K562 (cell line): ENCODE measurements around the gene ZNF200. TPM values are rescaled to one million over a fixed set of nuclear protein-coding genes. Genes with fewer than 3 reads are reported as not detected.

Experiments used
- ATAC-seq: fragments of 200-7000 bp; cut with Tn5 transposase; 3 replicates; pipeline ENCODE4 v1.9.1; 2020; ENCODE audit warnings: moderate library complexity
- BruUV-seq: library from RNA; stranded (reverse); fragments of 400-500 nt; replicated peaks from 2 replicates; lab custom pipeline; 2021; lab: Mats Ljungman, UMichigan
- CTCF ChIA-PET: fragments of 300-600 bp; formaldehyde crosslinking; extraction: SDS; loops from one replicate; lab custom pipeline; 2021; ENCODE audit warnings: low intra/inter-chr PET ratio; lab: Yijun Ruan, JAX
- POLR2A ChIA-PET: fragments of 300-600, 350-650 bp; sonication (Branson Sonifier 250); formaldehyde crosslinking; extraction: SDS; loops from one replicate; lab custom pipeline; 2021; ENCODE audit warnings: antibody characterized with exemption, inconsistent platforms; lab: Yijun Ruan, JAX
- DNase-seq, 4 experiments: peaks; one replicate each; pipeline versions ENCODE4 v3.0.0 to v3.0.0-alpha.2; 2011 to 2018; ENCODE audit warnings: low spot score in 3 of 4, mixed read lengths in 3 of 4; ENCODE audit errors: extremely low read depth in 1 of 4
- FAIRE-seq: peaks from 2 replicates; lab custom pipeline; 2011; peaks lifted over from hg19 to GRCh38; lab: Jason Lieb, UNC
- H2AFZ ChIP-seq: 2 replicates; pipeline ENCODE4 v1.6.0; 2011; ENCODE audit warnings: low read depth, low read length, control low read depth, inconsistent platforms
- H3K27ac ChIP-seq: fragments of 200-600 bp; 3 replicates; pipeline ENCODE4 v1.8.0; 2011; ENCODE audit warnings: low read depth, mild to moderate bottlenecking, control low read depth, inconsistent platforms, low read length, moderate library complexity, mixed read lengths; ENCODE audit errors: extremely low read depth
- H3K27me3 ChIP-seq, 2 experiments: fragments of 300-600 bp in 1 of 2; 2 replicates in 1 of 2; 3 replicates in 1 of 2; pipeline versions ENCODE4 v1.6.0 to v1.8.0; 2011; ENCODE audit warnings: inconsistent platforms in 2 of 2, low read length in 2 of 2, mild to moderate bottlenecking in 1 of 2, mixed read lengths in 1 of 2, moderate library complexity in 1 of 2; ENCODE audit not compliant: control insufficient read depth in 2 of 2, insufficient read depth in 2 of 2
- H3K36me3 ChIP-seq: fragments of 300-600 bp; 3 replicates; pipeline ENCODE4 v1.8.0; 2011; ENCODE audit warnings: mild to moderate bottlenecking, low read length, inconsistent platforms; ENCODE audit not compliant: control insufficient read depth, insufficient read depth
- H3K4me1 ChIP-seq, 2 experiments: fragments of 200-600 bp in 1 of 2; replicated peaks in 1 of 2; 2 replicates in 1 of 2; 3 replicates in 1 of 2; pipeline versions ENCODE4 v1.5.1 to v1.8.0; 2011; ENCODE audit warnings: inconsistent platforms in 2 of 2, low read length in 2 of 2, mild to moderate bottlenecking in 1 of 2, mixed read lengths in 1 of 2, moderate library complexity in 1 of 2; ENCODE audit not compliant: control insufficient read depth in 2 of 2, insufficient read depth in 2 of 2
- H3K4me2 ChIP-seq: 2 replicates; pipeline ENCODE4 v1.6.1; 2011; ENCODE audit warnings: low read length, control low read depth, inconsistent platforms, mixed read lengths; ENCODE audit not compliant: insufficient read depth
- H3K4me3 ChIP-seq: fragments of 200-600 bp; sonication (generic), shearing (Covaris generic); 2 replicates; pipeline ENCODE4 v1.5.1; 2016; ENCODE audit warnings: control low read depth, inconsistent platforms
- H3K79me2 ChIP-seq: fragments of 200-600 bp; 3 replicates; pipeline ENCODE4 v1.8.0; 2011; ENCODE audit warnings: low read length, inconsistent platforms; ENCODE audit not compliant: control insufficient read depth, insufficient read depth
- H3K9ac ChIP-seq, 2 experiments: 2 replicates each; pipeline versions ENCODE4 v1.6.0 to v1.6.1; 2011; ENCODE audit warnings: low read depth in 2 of 2, low read length in 2 of 2, control low read depth in 1 of 2, inconsistent platforms in 1 of 2, mild to moderate bottlenecking in 1 of 2, mixed read lengths in 1 of 2; ENCODE audit not compliant: insufficient read depth in 1 of 2
- H3K9me1 ChIP-seq: one replicate; pipeline ENCODE4 v1.6.0; 2011; ENCODE audit warnings: inconsistent platforms, mild to moderate bottlenecking, low read length, moderate library complexity; ENCODE audit not compliant: control insufficient read depth, insufficient read depth
- H3K9me3 ChIP-seq: replicated peaks from 2 replicates; pipeline ENCODE4 v1.5.1; 2011; ENCODE audit warnings: low read depth, low read length, inconsistent platforms; ENCODE audit not compliant: control insufficient read depth, insufficient read depth
- H4K20me1 ChIP-seq: replicated peaks from 2 replicates; pipeline ENCODE4 v1.6.1; 2011; ENCODE audit warnings: low read length, inconsistent platforms, mixed read lengths; ENCODE audit not compliant: control insufficient read depth, insufficient read depth
- ATF6 ChIP-seq: sonication (generic); formaldehyde crosslinking; IDR thresholded peaks from 2 replicates; pipeline ENCODE4 v1.4.0; 2020; ENCODE audit warnings: mild to moderate bottlenecking, missing genetic modification reagents
- CLOCK ChIP-seq: fragments of 250-450 bp; sonication (Bioruptor Pico); IDR thresholded peaks from 2 replicates; pipeline ENCODE4 v1.4.0; 2020; ENCODE audit warnings: mild to moderate bottlenecking, moderate library complexity, borderline replicate concordance
- MBD1 ChIP-seq: fragments of 250-450 bp; sonication (Bioruptor Pico); IDR thresholded peaks from 2 replicates; pipeline ENCODE4 v1.8.0; 2022; ENCODE audit warnings: inconsistent platforms
- RNF219 ChIP-seq: fragments of 250-450 bp; sonication (Bioruptor Pico); IDR thresholded peaks from 2 replicates; pipeline ENCODE4 v1.5.0; 2022; ENCODE audit warnings: mild to moderate bottlenecking
- SMAD3 ChIP-seq: fragments of 450-650 bp; formaldehyde crosslinking; conservative IDR thresholded peaks from 2 replicates; pipeline ENCODE4 v1.4.0; 2020; ENCODE audit warnings: mild to moderate bottlenecking
- TARDBP ChIP-seq: fragments of 450-650 bp; IDR thresholded peaks from 2 replicates; pipeline ENCODE4 v1.6.1; 2016
- TRIM28 ChIP-seq: fragments of 450-650 bp; IDR thresholded peaks from 2 replicates; pipeline ENCODE4 v1.6.1; 2017
- XRCC3 ChIP-seq: fragments of 450-650 bp; IDR thresholded peaks from 2 replicates; pipeline ENCODE4 v1.6.1; 2017; ENCODE audit warnings: mild to moderate bottlenecking, moderate library complexity
- XRCC5 ChIP-seq: fragments of 200-400 bp; formaldehyde crosslinking; IDR thresholded peaks from 2 replicates; pipeline ENCODE4 v1.6.1; 2017; ENCODE audit warnings: low read depth, mild to moderate bottlenecking, low read length
- ZFP91 ChIP-seq: sonication (generic); formaldehyde crosslinking; IDR thresholded peaks from 2 replicates; pipeline ENCODE4 v1.8.0; 2022; ENCODE audit warnings: mild to moderate bottlenecking, missing genetic modification reagents
- WGBS: fragments of 100-300 bp; shearing (Covaris generic); methylation state at CpG from one replicate; pipeline ENCODE4 v1.1.6; 2016; ENCODE audit warnings: low coverage, mixed read lengths; ENCODE audit not compliant: insufficient coverage; ENCODE audit errors: missing lambda C conversion rate; 5-methylcytosine and 5-hydroxymethylcytosine counted together
- in situ Hi-C: fragments of 300-500 bp; cut with MboI; formaldehyde crosslinking; loops from 4 replicates; pipeline ENCODE4 v1.15.0; 2018; ENCODE audit warnings: inconsistent platforms, mixed read lengths
- intact Hi-C: fragments of 100-400 bp; cut with micrococcal nuclease; formaldehyde crosslinking; loops from 2 replicates; pipeline ENCODE4 v1.14.2; 2022
- polyA plus RNA-seq, 8 experiments: library from polyadenylated mRNA; depleted of rRNA in 4 of 8; stranded (reverse) in 5 of 8; unstranded in 3 of 8; fragments of >200 nt; fragmentation: Nextera tagmentation in 2 of 8; fragmentation: Illumina TruSeq in 1 of 8; extraction: Ambion mirVana in 2 of 8; extraction: Trizol in 1 of 8; gene quantifications; 2 replicates each; pipeline versions ENCODE4 v1.2.1 to v1.2.3, GENCODE V29; 2011 to 2014; ENCODE audit warnings: inconsistent platforms in 1 of 8, missing spikeins in 1 of 8
- total RNA-seq, 7 experiments: library from RNA; depleted of rRNA in 6 of 7; stranded (reverse); fragments of >200 nt in 6 of 7; fragmentation: Illumina TruSeq in 2 of 7; extraction: Trizol in 2 of 7; gene quantifications; 2 replicates each; pipeline versions ENCODE4 v1.2.1 to v1.2.3, GENCODE V29; 2011 to 2021; ENCODE audit warnings: low replicate concordance in 1 of 7

ZNF200 gene
- total and polyA plus RNA-seq, 9 of the 15 experiments (the other 6 are each of a cell fraction or from before 2014, with no cell fraction given) = 4.8 to 14.5 (median 9.2) TPM

GRCh38 chr16:3212567-3212966 lies 22.4 kb downstream of the ZNF200 start (continued):
- no peak for TF ChIP-seq ZFP91 (CRISPR knock-in tag)
- no peak for TF ChIP-seq XRCC3

GRCh38 chr16:3212006-3212405 lies 23.0 kb downstream of the ZNF200 start:
- FAIRE-seq = no peak
- no peaks in the 10 kb centered on the region for H3K79me2 ChIP-seq
- intact Hi-C loops = no loop called here
- no peak overlapping the region for H3K9ac ChIP-seq
- H3K4me2 ChIP-seq = no peak overlapping the region
- in situ Hi-C loops = no loop called here
- ATAC-seq = no peak
- POLR2A ChIA-PET = interaction anchor here (0.6 kb wide), 1 partner anchor 22 kb away, joined by 3 read pairs; no protein-coding TSS in a partner anchor
- H3K36me3 ChIP-seq = no peaks in the 10 kb centered on the region
- no peaks in the 10 kb centered on the region for H4K20me1 ChIP-seq
- WGBS = 4% methylated on average over 3 of the region's 3 CpGs
- no peaks in the 10 kb centered on the region; a peak in 1 of 5 replicates for H3K4me1 ChIP-seq
- CTCF ChIA-PET = no interaction called here
- H3K27me3 ChIP-seq = peaks cover 10 to 21% of the 10 kb centered on the region in 2 experiments; a peak in 4 of 5 replicates
- no peak overlapping the region for H3K4me3 ChIP-seq
- H2AFZ ChIP-seq = no peak overlapping the region
- no peak for DNase-seq
- no TSS peak for BruUV-seq
- H3K9me1 ChIP-seq = no peaks in the 10 kb centered on the region
- no peak overlapping the region for H3K27ac ChIP-seq
- no peaks in the 10 kb centered on the region; the same call in 1 of the 2 replicates for H3K9me3 ChIP-seq
- TF ChIP-seq TARDBP (no peak), CLOCK (CRISPR knock-in tag) (no peak), TRIM28 (no peak), MBD1 (no peak), SMAD3 (CRISPR knock-in tag) (no peak), XRCC5 (no peak), ATF6 (CRISPR knock-in tag) (no peak), RNF219 (CRISPR knock-in tag) (no peak)
